ENCODE measurements around the gene BCAS3. TPM values are rescaled to one million over a fixed set of nuclear protein-coding genes. Genes with fewer than 3 reads are reported as not detected.
"Not testable (repeated sequence)": the region's sequence is repeated elsewhere in the genome, so short reads cannot be mapped to it uniquely, and the experiment has no call there.

The BCAS3 gene
- total and polyA plus RNA-seq, 2 experiments from 2014 or later = 18.0 to 20.2 TPM

DNA sequence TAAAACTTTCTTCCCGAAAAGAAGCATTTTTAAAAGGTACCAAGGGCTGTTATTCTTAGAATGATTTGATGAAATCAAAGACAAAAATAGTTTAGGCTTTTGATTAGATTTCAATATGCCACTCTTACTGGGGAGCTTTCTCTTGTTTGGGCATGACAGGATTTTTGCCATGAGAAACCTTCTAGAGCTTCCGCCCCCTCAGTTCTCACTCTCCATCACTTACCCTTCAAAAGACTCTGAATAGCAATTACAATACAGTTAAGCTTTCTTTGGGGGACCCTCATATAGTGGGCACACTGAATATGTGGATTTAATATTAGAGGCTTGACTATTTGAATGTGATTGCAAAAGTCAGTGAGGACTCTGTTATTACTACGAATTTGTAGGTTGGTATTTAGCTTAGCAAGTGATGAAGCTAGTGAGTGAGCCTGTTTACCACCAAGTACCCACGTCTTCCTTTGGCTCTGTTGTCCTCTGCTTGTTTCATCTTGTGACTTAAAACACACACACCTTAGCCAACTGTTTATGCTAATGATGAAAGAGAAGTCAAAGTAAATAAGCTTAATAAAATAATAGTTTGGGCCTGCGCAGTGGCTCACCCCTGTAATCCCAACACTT is 563.3 kb downstream of the BCAS3 start:
- in situ Hi-C loops (cut with MboI) = no loop called here
- no peak overlapping the region for H3K4me3 ChIP-seq

DNA sequence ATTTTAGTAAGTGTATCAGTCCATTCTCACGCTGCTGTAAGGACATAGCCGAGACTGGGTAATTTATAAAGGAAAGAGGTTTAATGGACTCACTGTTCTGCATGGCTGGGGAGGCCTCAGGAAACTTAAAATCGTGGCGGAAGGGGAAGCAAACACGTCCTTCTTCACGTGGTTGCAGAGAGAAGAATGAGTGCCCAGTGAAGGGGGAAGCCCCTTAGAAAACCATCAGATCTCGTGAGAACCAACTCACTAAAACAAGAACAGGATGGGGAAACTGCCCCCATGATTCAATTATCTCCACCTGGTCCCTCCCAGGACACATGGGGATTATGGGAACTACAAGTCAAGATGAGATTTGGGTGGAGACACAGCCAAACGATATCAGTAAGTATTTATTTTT is 567.3 kb downstream of the BCAS3 start:
- WGBS, 2 experiments (ENCODE audit: low coverage in 1 of 2, low lambda C conversion rate in 2 of 2, missing lambda C conversion rate in 2 of 2) = 96 to 97% methylated on average over 8 of the region's 8 CpGs
- in situ Hi-C loops (cut with MboI); H3K27me3 ChIP-seq (replicated peaks; ENCODE audit: insufficient read depth); H3K79me2 ChIP-seq (ENCODE audit: insufficient read depth); DNase-seq; H3K36me3 ChIP-seq (ENCODE audit: low read depth); H3K9me2 ChIP-seq (ENCODE audit: insufficient read depth); H4K20me1 ChIP-seq (ENCODE audit: insufficient read depth); H3K9me3 ChIP-seq (ENCODE audit: low read depth); H3K27ac ChIP-seq; H3K9ac ChIP-seq; H2AFZ ChIP-seq; H3K4me3 ChIP-seq; H3K4me2 ChIP-seq (ENCODE audit: unreplicated experiment): not testable (repeated sequence)
- Histone ChIP-seq H3F3A (ENCODE audit: insufficient read depth) (peaks cover 16% of the 10 kb centered on the region), H3K4me1 (ENCODE audit: insufficient read depth) (peaks cover 21% of the 10 kb centered on the region)

More for the DNA sequence above, 563.3 kb downstream of the BCAS3 start:
- no peak for DNase-seq
- Histone ChIP-seq H3K4me1 (ENCODE audit: insufficient read depth) (peaks cover 2% of the 10 kb centered on the region), H3K79me2 (ENCODE audit: insufficient read depth) (no peaks in the 10 kb centered on the region), H3F3A (ENCODE audit: insufficient read depth) (peaks cover 7% of the 10 kb centered on the region), H4K20me1 (ENCODE audit: insufficient read depth) (no peaks in the 10 kb centered on the region), H3K9me2 (ENCODE audit: insufficient read depth) (no peaks in the 10 kb centered on the region), H3K4me2 (ENCODE audit: unreplicated experiment) (no peak overlapping the region), H3K9ac (no peak overlapping the region), H3K36me3 (ENCODE audit: low read depth) (no peaks in the 10 kb centered on the region), H3K27ac (no peak overlapping the region), H2AFZ (no peak overlapping the region), H3K9me3 (ENCODE audit: low read depth) (no peaks in the 10 kb centered on the region), H3K27me3 (replicated peaks; ENCODE audit: insufficient read depth) (no peaks in the 10 kb centered on the region)
- WGBS, 2 experiments (ENCODE audit: low coverage in 1 of 2, low lambda C conversion rate in 2 of 2, missing lambda C conversion rate in 2 of 2) = 96 to 97% methylated on average over 5 of the region's 5 CpGs
- no peak for TF ChIP-seq EZH2 (IDR thresholded peaks at IDR 0.05; ENCODE audit: insufficient read depth, poor library complexity, severe bottlenecking)
- no peak for TF ChIP-seq EZH2phosphoT487 (IDR thresholded peaks at IDR 0.05; ENCODE audit: insufficient read depth, low read depth)

DNA sequence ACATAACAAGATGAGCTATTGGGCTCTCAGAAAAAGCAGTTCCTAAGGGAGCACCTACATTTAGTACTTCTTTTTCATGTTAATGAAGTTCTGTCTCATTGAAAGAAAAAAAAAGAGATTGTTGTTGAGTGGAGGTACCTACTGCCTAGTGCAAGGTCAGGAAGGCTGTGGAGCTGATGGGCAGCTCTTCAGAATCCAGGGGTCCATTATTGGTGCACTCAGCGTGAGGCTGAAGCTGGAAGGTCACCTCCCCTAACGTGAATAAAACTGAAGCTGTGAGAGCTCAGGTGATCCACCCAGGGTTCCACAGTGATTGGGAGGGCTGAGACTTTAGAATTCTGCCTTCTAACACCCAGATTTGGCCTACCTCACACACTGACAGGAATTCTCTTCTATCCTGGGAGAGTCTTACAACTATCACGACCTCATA is 568.1 kb downstream of the BCAS3 start:
- TF ChIP-seq EZH2phosphoT487 (IDR thresholded peaks at IDR 0.05; ENCODE audit: insufficient read depth, low read depth) (no peak), EZH2 (IDR thresholded peaks at IDR 0.05; ENCODE audit: insufficient read depth, poor library complexity, severe bottlenecking) (no peak)
- no peak overlapping the region for H3K4me2 ChIP-seq (ENCODE audit: unreplicated experiment)
- peaks cover 24% of the 10 kb centered on the region for H3F3A ChIP-seq (ENCODE audit: insufficient read depth)
- peaks cover 28% of the 10 kb centered on the region for H3K4me1 ChIP-seq (ENCODE audit: insufficient read depth)
- H3K27me3 ChIP-seq (replicated peaks; ENCODE audit: insufficient read depth) = no peaks in the 10 kb centered on the region
- H4K20me1 ChIP-seq (ENCODE audit: insufficient read depth) = no peaks in the 10 kb centered on the region
- in situ Hi-C loops (cut with MboI) = no loop called here
- no peak overlapping the region for H2AFZ ChIP-seq
- no peaks in the 10 kb centered on the region for H3K79me2 ChIP-seq (ENCODE audit: insufficient read depth)
- no peaks in the 10 kb centered on the region for H3K9me3 ChIP-seq (ENCODE audit: low read depth)
- no peak overlapping the region for H3K4me3 ChIP-seq
- no peaks in the 10 kb centered on the region for H3K36me3 ChIP-seq (ENCODE audit: low read depth)
- no peak for DNase-seq
- H3K27ac ChIP-seq = no peak overlapping the region
- no peak overlapping the region for H3K9ac ChIP-seq
- 73 to 77% methylated on average over 3 of the region's 3 CpGs for WGBS, 2 experiments (ENCODE audit: low coverage in 1 of 2, low lambda C conversion rate in 2 of 2, missing lambda C conversion rate in 2 of 2)
- H3K9me2 ChIP-seq (ENCODE audit: insufficient read depth) = no peaks in the 10 kb centered on the region

DNA sequence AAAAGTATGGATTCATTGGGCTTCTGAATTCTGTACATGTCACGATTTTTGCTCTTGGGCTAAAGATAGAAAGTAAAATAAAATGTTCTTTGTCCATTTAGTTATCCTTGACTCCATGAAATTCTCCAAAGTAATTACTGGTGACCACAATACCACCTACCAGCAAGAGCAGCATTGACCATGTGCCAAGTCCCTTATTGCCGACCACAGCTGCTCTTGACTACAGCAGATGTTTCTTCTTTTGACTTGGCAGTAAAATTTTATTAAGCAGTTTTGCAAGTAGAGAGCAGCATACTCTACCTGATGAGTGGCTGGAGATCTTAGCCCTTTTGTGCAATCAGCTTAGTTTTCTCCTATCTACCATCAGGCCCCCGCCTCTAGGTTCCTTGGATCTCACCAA is 569.8 kb downstream of the BCAS3 start:
- Histone ChIP-seq H3K9me3 (ENCODE audit: low read depth) (no peaks in the 10 kb centered on the region), H3K9ac (no peak overlapping the region), H3K36me3 (ENCODE audit: low read depth) (no peaks in the 10 kb centered on the region), H3K9me2 (ENCODE audit: insufficient read depth) (no peaks in the 10 kb centered on the region), H3K27ac (no peak overlapping the region), H4K20me1 (ENCODE audit: insufficient read depth) (no peaks in the 10 kb centered on the region), H3K79me2 (ENCODE audit: insufficient read depth) (no peaks in the 10 kb centered on the region), H3K4me2 (ENCODE audit: unreplicated experiment) (no peak overlapping the region), H2AFZ (no peak overlapping the region), H3K4me1 (ENCODE audit: insufficient read depth) (peaks cover 45% of the 10 kb centered on the region), H3K27me3 (replicated peaks; ENCODE audit: insufficient read depth) (no peaks in the 10 kb centered on the region), H3K4me3 (no peak overlapping the region), H3F3A (ENCODE audit: insufficient read depth) (peaks cover 38% of the 10 kb centered on the region)
- TF ChIP-seq EZH2 (IDR thresholded peaks at IDR 0.05; ENCODE audit: insufficient read depth, poor library complexity, severe bottlenecking) = no peak
- no peak for TF ChIP-seq EZH2phosphoT487 (IDR thresholded peaks at IDR 0.05; ENCODE audit: insufficient read depth, low read depth)
- DNase-seq = peak; percentile 32
- in situ Hi-C loops (cut with MboI) = no loop called here
- WGBS, 2 experiments (ENCODE audit: low coverage in 1 of 2, low lambda C conversion rate in 2 of 2, missing lambda C conversion rate in 2 of 2) = 70 to 73% methylated on average over 3 of the region's 3 CpGs

DNA sequence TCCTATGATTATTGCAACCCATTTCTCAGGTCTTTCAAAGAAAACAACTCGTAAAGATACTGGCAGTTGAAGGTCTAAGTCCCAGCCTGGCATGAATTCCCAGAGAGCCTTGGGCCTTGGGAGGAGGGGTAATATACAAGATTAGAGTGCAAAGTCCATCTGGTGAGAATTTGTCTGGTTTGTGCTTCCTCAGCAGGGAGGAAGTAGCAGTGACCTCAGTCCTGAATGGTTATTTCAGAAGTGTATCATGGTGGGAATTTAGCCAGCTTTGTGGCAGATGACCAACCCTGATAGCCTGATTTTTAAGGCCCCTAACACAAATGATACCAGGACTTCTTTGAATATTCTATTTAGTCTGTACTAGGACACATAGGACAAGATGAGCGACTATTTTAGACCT is 570.7 kb downstream of the BCAS3 start:
- in situ Hi-C loops (cut with MboI) = no loop called here
- peaks cover 49% of the 10 kb centered on the region for H3K4me1 ChIP-seq (ENCODE audit: insufficient read depth)
- 97% methylated on average over 2 of the region's 2 CpGs for WGBS, 2 experiments (ENCODE audit: low coverage in 1 of 2, low lambda C conversion rate in 2 of 2, missing lambda C conversion rate in 2 of 2)
- no peak overlapping the region for H3K27ac ChIP-seq
- H3K79me2 ChIP-seq (ENCODE audit: insufficient read depth) = no peaks in the 10 kb centered on the region
- H3K27me3 ChIP-seq (replicated peaks; ENCODE audit: insufficient read depth) = no peaks in the 10 kb centered on the region
- no peak overlapping the region for H2AFZ ChIP-seq
- H3K9ac ChIP-seq = no peak overlapping the region
- no peaks in the 10 kb centered on the region for H3K9me3 ChIP-seq (ENCODE audit: low read depth)
- TF ChIP-seq EZH2phosphoT487 (IDR thresholded peaks at IDR 0.05; ENCODE audit: insufficient read depth, low read depth) (no peak), EZH2 (IDR thresholded peaks at IDR 0.05; ENCODE audit: insufficient read depth, poor library complexity, severe bottlenecking) (no peak)
- H3F3A ChIP-seq (ENCODE audit: insufficient read depth) = peaks cover 42% of the 10 kb centered on the region
- peak; percentile 46 for DNase-seq
- H3K9me2 ChIP-seq (ENCODE audit: insufficient read depth) = no peaks in the 10 kb centered on the region
- H3K4me2 ChIP-seq (ENCODE audit: unreplicated experiment) = no peak overlapping the region
- no peaks in the 10 kb centered on the region for H3K36me3 ChIP-seq (ENCODE audit: low read depth)
- no peaks in the 10 kb centered on the region for H4K20me1 ChIP-seq (ENCODE audit: insufficient read depth)
- no peak overlapping the region for H3K4me3 ChIP-seq
